ENCODE data around the gene SPECC1. TPM values are rescaled to one million over a fixed set of nuclear protein-coding genes. Genes with fewer than 3 reads are reported as not detected.

The SPECC1 gene
- total and polyA plus RNA-seq, 2 donors, result 7.6 to 9.3 TPM

DNA sequence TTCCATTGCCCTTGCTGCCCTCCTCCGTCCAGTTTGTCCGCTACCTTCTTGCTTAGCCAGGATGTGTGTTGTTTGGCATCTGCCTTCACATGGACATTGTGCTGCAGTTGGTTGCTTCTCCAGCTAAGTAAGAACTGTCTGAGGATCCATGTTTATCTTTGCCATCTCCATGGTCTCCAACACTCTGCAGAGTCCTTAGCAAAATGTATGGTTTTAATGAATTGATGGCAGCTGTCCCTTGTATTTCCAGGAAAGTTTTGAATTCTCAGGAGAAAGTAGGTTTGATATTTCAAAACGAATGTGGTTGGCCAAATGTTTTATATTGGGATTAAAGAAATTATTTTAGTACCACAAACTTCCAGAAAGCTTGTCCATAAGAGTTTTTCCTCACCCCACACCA, 160.9 kb downstream of the SPECC1 start:
- no peak overlapping the region for H3K4me3 ChIP-seq (ENCODE audit: low read length in 2 of 2)
- DNase-seq (ENCODE audit: low read depth in 6 of 9, low spot score in 9 of 9), result no peak
- no peak overlapping the region for H3K27ac ChIP-seq (ENCODE audit: low read depth in 1 of 2, low read length in 1 of 2)
- H3K36me3 ChIP-seq (ENCODE audit: control insufficient read depth in 2 of 2, insufficient read depth in 2 of 2, low read length in 1 of 2), result no peaks in the 10 kb centered on the region
- no peaks in the 10 kb centered on the region for H3K27me3 ChIP-seq (ENCODE audit: control insufficient read depth in 2 of 2, insufficient read depth in 1 of 2, low read length in 1 of 2)
- H3K4me1 ChIP-seq (ENCODE audit: control insufficient read depth in 2 of 2, insufficient read depth in 2 of 2, low read length in 2 of 2), result no peaks in the 10 kb centered on the region
- WGBS, result 96% methylated on average over 3 of the region's 3 CpGs
- no peaks in the 10 kb centered on the region for H3K9me3 ChIP-seq (ENCODE audit: control insufficient read depth in 2 of 2, insufficient read depth in 1 of 2, low read length in 1 of 2)

GRCh38 chr17:20171741-20172365, 162.7 kb downstream of the SPECC1 start:
- WGBS, result 99% methylated on average over 2 of the region's 2 CpGs
- Histone ChIP-seq H3K9me3 (ENCODE audit: control insufficient read depth in 2 of 2, insufficient read depth in 1 of 2, low read length in 1 of 2) (no peaks in the 10 kb centered on the region), H3K27me3 (ENCODE audit: control insufficient read depth in 2 of 2, insufficient read depth in 1 of 2, low read length in 1 of 2) (no peaks in the 10 kb centered on the region), H3K4me1 (ENCODE audit: control insufficient read depth in 2 of 2, insufficient read depth in 2 of 2, low read length in 2 of 2) (no peaks in the 10 kb centered on the region), H3K4me3 (ENCODE audit: low read length in 2 of 2) (no peak overlapping the region), H3K27ac (ENCODE audit: low read depth in 1 of 2, low read length in 1 of 2) (no peak overlapping the region), H3K36me3 (ENCODE audit: control insufficient read depth in 2 of 2, insufficient read depth in 2 of 2, low read length in 1 of 2) (no peaks in the 10 kb centered on the region)
- DNase-seq (ENCODE audit: low read depth in 6 of 9, low spot score in 9 of 9), result no peak

DNA sequence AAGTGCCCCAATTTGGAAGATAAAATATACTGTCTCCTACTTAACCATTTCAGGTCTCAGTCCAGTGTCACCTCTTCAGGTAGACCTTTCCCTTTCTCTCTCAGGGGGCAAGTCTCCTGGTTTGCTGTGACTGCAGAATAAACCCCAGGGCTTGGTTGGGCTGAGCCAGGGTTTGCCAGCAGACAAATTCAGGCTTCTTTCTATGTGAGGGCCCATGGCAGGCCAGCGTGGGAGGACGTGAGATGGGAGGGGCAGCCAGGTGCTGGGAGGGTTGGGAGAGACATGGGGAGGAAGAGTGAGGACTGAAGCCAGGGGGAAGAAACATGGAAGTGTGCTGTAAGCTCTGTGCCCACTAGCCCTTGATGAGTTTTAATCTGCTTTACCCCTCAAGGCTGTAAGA, 163.2 kb downstream of the SPECC1 start:
- H3K27me3 ChIP-seq (ENCODE audit: control insufficient read depth in 2 of 2, insufficient read depth in 1 of 2, low read length in 1 of 2), result no peaks in the 10 kb centered on the region
- H3K36me3 ChIP-seq (ENCODE audit: control insufficient read depth in 2 of 2, insufficient read depth in 2 of 2, low read length in 1 of 2), result no peaks in the 10 kb centered on the region
- whole genome bisulfite sequencing, result 87% methylated on average over 2 of the region's 2 CpGs
- H3K4me3 ChIP-seq (ENCODE audit: low read length in 2 of 2), result no peak overlapping the region
- no peaks in the 10 kb centered on the region for H3K4me1 ChIP-seq (ENCODE audit: control insufficient read depth in 2 of 2, insufficient read depth in 2 of 2, low read length in 2 of 2)
- no peak overlapping the region for H3K27ac ChIP-seq (ENCODE audit: low read depth in 1 of 2, low read length in 1 of 2)
- H3K9me3 ChIP-seq (ENCODE audit: control insufficient read depth in 2 of 2, insufficient read depth in 1 of 2, low read length in 1 of 2), result no peaks in the 10 kb centered on the region
- DNase-seq (ENCODE audit: low read depth in 6 of 9, low spot score in 9 of 9), result no peak

- Histone ChIP-seq H3K9me3 (ENCODE audit: control insufficient read depth in 2 of 2, insufficient read depth in 1 of 2, low read length in 1 of 2) (no peaks in the 10 kb centered on the region), H3K36me3 (ENCODE audit: control insufficient read depth in 2 of 2, insufficient read depth in 2 of 2, low read length in 1 of 2) (no peaks in the 10 kb centered on the region), H3K27ac (ENCODE audit: low read depth in 1 of 2, low read length in 1 of 2) (no peak overlapping the region), H3K27me3 (ENCODE audit: control insufficient read depth in 2 of 2, insufficient read depth in 1 of 2, low read length in 1 of 2) (no peaks in the 10 kb centered on the region), H3K4me3 (ENCODE audit: low read length in 2 of 2) (no peak overlapping the region), H3K4me1 (ENCODE audit: control insufficient read depth in 2 of 2, insufficient read depth in 2 of 2, low read length in 2 of 2) (no peaks in the 10 kb centered on the region)
- no peak for DNase-seq (ENCODE audit: low read depth in 6 of 9, low spot score in 9 of 9)
- WGBS, result 91% methylated on average over 1 of the region's 1 CpG
These were observed 163.9 kb downstream of the SPECC1 start for GRCh38 chr17:20173091-20173490.

GRCh38 chr17:20174588-20175265, 165.6 kb downstream of the SPECC1 start:
- H3K4me1 ChIP-seq (ENCODE audit: control insufficient read depth in 2 of 2, insufficient read depth in 2 of 2, low read length in 2 of 2), result no peaks in the 10 kb centered on the region
- no peaks in the 10 kb centered on the region for H3K9me3 ChIP-seq (ENCODE audit: control insufficient read depth in 2 of 2, insufficient read depth in 1 of 2, low read length in 1 of 2)
- DNase-seq (ENCODE audit: low read depth in 6 of 9, low spot score in 9 of 9), result no peak
- no peaks in the 10 kb centered on the region for H3K36me3 ChIP-seq (ENCODE audit: control insufficient read depth in 2 of 2, insufficient read depth in 2 of 2, low read length in 1 of 2)
- no peaks in the 10 kb centered on the region for H3K27me3 ChIP-seq (ENCODE audit: control insufficient read depth in 2 of 2, insufficient read depth in 1 of 2, low read length in 1 of 2)
- no peak overlapping the region for H3K4me3 ChIP-seq (ENCODE audit: low read length in 2 of 2)
- H3K27ac ChIP-seq (ENCODE audit: low read depth in 1 of 2, low read length in 1 of 2), result no peak overlapping the region
- WGBS, result 96% methylated on average over 12 of the region's 12 CpGs

- no peaks in the 10 kb centered on the region for H3K36me3 ChIP-seq (ENCODE audit: control insufficient read depth in 2 of 2, insufficient read depth in 2 of 2, low read length in 1 of 2)
- H3K27me3 ChIP-seq (ENCODE audit: control insufficient read depth in 2 of 2, insufficient read depth in 1 of 2, low read length in 1 of 2), result no peaks in the 10 kb centered on the region
- H3K9me3 ChIP-seq (ENCODE audit: control insufficient read depth in 2 of 2, insufficient read depth in 1 of 2, low read length in 1 of 2), result no peaks in the 10 kb centered on the region
- WGBS, result 99% methylated on average over 3 of the region's 3 CpGs
- no peaks in the 10 kb centered on the region for H3K4me1 ChIP-seq (ENCODE audit: control insufficient read depth in 2 of 2, insufficient read depth in 2 of 2, low read length in 2 of 2)
- H3K27ac ChIP-seq (ENCODE audit: low read depth in 1 of 2, low read length in 1 of 2), result no peak overlapping the region
- no peak overlapping the region for H3K4me3 ChIP-seq (ENCODE audit: low read length in 2 of 2)
- DNase-seq (ENCODE audit: low read depth in 6 of 9, low spot score in 9 of 9), result no peak
These were observed 169.9 kb downstream of the SPECC1 start for GRCh38 chr17:20179041-20179440.

DNA sequence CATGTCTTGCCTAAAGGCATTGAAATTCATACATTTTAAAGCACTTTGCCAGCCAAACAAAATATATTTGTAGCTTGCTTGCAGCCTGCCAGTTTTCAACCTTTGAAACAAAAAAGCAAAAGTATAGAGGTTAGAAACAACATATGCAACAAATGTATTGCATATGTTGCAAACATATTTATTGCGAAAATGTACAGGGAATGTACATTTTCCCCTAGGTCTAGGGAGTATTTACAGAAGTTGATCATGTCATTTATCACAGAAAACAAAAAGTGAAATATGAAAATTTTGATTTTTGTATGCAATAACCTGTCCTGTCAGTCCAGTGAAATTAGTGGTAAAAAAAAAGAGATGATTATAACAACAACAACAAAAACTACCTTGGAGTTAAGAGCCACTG, 171.5 kb downstream of the SPECC1 start:
- 99% methylated on average over 1 of the region's 1 CpG for WGBS
- Histone ChIP-seq H3K36me3 (ENCODE audit: control insufficient read depth in 2 of 2, insufficient read depth in 2 of 2, low read length in 1 of 2) (no peaks in the 10 kb centered on the region), H3K27me3 (ENCODE audit: control insufficient read depth in 2 of 2, insufficient read depth in 1 of 2, low read length in 1 of 2) (no peaks in the 10 kb centered on the region), H3K9me3 (ENCODE audit: control insufficient read depth in 2 of 2, insufficient read depth in 1 of 2, low read length in 1 of 2) (no peaks in the 10 kb centered on the region), H3K4me1 (ENCODE audit: control insufficient read depth in 2 of 2, insufficient read depth in 2 of 2, low read length in 2 of 2) (no peaks in the 10 kb centered on the region), H3K4me3 (ENCODE audit: low read length in 2 of 2) (no peak overlapping the region), H3K27ac (ENCODE audit: low read depth in 1 of 2, low read length in 1 of 2) (no peak overlapping the region)
- DNase-seq (ENCODE audit: low read depth in 6 of 9, low spot score in 9 of 9), result no peak

DNA sequence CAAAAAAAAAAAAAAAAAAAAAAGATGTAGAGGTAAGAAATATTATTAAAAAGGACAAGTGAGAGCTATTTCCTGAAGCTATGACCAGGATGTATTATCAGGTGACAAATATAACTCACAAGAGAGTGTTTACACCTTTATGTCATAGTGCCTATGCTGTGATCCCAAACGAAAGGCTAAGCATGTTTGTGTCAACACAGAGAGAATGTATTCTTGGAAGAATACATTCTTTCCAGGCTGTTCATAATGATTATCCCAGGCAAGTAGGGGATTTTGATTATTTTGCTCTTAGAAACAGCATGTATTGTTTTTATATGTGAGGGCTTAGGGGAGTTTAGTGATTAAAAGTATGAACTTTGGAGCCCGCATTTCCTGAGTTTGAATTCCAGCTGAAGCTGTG, 175.0 kb downstream of the SPECC1 start:
- Histone ChIP-seq H3K4me3 (ENCODE audit: low read length in 2 of 2) (no peak overlapping the region), H3K36me3 (ENCODE audit: control insufficient read depth in 2 of 2, insufficient read depth in 2 of 2, low read length in 1 of 2) (no peaks in the 10 kb centered on the region), H3K27ac (ENCODE audit: low read depth in 1 of 2, low read length in 1 of 2) (no peak overlapping the region), H3K9me3 (ENCODE audit: control insufficient read depth in 2 of 2, insufficient read depth in 1 of 2, low read length in 1 of 2) (no peaks in the 10 kb centered on the region), H3K4me1 (ENCODE audit: control insufficient read depth in 2 of 2, insufficient read depth in 2 of 2, low read length in 2 of 2) (no peaks in the 10 kb centered on the region), H3K27me3 (ENCODE audit: control insufficient read depth in 2 of 2, insufficient read depth in 1 of 2, low read length in 1 of 2) (no peaks in the 10 kb centered on the region)
- WGBS, result 94% methylated on average over 2 of the region's 2 CpGs
- DNase-seq (ENCODE audit: low read depth in 6 of 9, low spot score in 9 of 9), result no peak

- H3K9me3 ChIP-seq (ENCODE audit: control insufficient read depth in 2 of 2, insufficient read depth in 1 of 2, low read length in 1 of 2), result no peaks in the 10 kb centered on the region
These were observed 175.9 kb downstream of the SPECC1 start for GRCh38 chr17:20184977-20185619.

More at GRCh38 chr17:20184977-20185619, 175.9 kb downstream of the SPECC1 start:
- no peaks in the 10 kb centered on the region for H3K4me1 ChIP-seq (ENCODE audit: control insufficient read depth in 2 of 2, insufficient read depth in 2 of 2, low read length in 2 of 2)
- DNase-seq (ENCODE audit: low read depth in 6 of 9, low spot score in 9 of 9), result no peak
- H3K27ac ChIP-seq (ENCODE audit: low read depth in 1 of 2, low read length in 1 of 2), result no peak overlapping the region
- H3K36me3 ChIP-seq (ENCODE audit: control insufficient read depth in 2 of 2, insufficient read depth in 2 of 2, low read length in 1 of 2), result no peaks in the 10 kb centered on the region
- no peak overlapping the region for H3K4me3 ChIP-seq (ENCODE audit: low read length in 2 of 2)
- no peaks in the 10 kb centered on the region for H3K27me3 ChIP-seq (ENCODE audit: control insufficient read depth in 2 of 2, insufficient read depth in 1 of 2, low read length in 1 of 2)
- 74% methylated on average over 10 of the region's 10 CpGs for WGBS
